Testis (tissue), 5 donors: Measurements from ENCODE around the gene ZNF330. TPM values are rescaled to one million over a fixed set of nuclear protein-coding genes. Genes with fewer than 3 reads are reported as not detected.

Experiments used
- DNase-seq: peaks from one replicate; pipeline ENCODE4 v3.0.0-alpha.2; 2019
- H3K27ac ChIP-seq, 2 donors: fragments of 200-600 bp; sonication (generic); one replicate each; pipeline ENCODE4 v1.5.1; 2019
- H3K27me3 ChIP-seq: fragments of 200-600 bp; sonication (generic); one replicate; pipeline ENCODE4 v1.5.1; 2019
- H3K36me3 ChIP-seq: fragments of 200-600 bp; sonication (generic); one replicate; pipeline ENCODE4 v1.5.1; 2017; ENCODE audit warnings: low read depth; ENCODE audit errors: missing control alignments
- H3K4me1 ChIP-seq: fragments of 200-600 bp; sonication (generic); one replicate; pipeline ENCODE4 v1.5.1; 2019
- H3K4me3 ChIP-seq, 2 donors: fragments of 200-600 bp; sonication (generic); one replicate each; pipeline ENCODE4 v1.5.1; 2017 to 2019
- H3K9me3 ChIP-seq: fragments of 200-600 bp; sonication (generic); one replicate; pipeline ENCODE4 v1.5.1; 2017
- CTCF ChIP-seq, 3 experiments: fragments of 450-650 bp in 2 of 3; fragments of 200-600 bp in 1 of 3; sonication (generic) in 1 of 3; IDR thresholded peaks; one replicate each; pipeline ENCODE4 v1.5.1; 2016 to 2019; ENCODE audit warnings: antibody characterized with exemption in 3 of 3, mild to moderate bottlenecking in 2 of 3, moderate library complexity in 1 of 3
- POLR2A ChIP-seq: fragments of 450-650 bp; IDR thresholded peaks from one replicate; pipeline ENCODE4 v1.6.1; 2017; ENCODE audit warnings: antibody characterized with exemption, mild to moderate bottlenecking, moderate library complexity
- WGBS, 2 donors: methylation state at CpG; one replicate each; pipeline ENCODE4 v1.1.5; 2018; 5-methylcytosine and 5-hydroxymethylcytosine counted together
- intact Hi-C: fragments of 100-400 bp; cut with DNase I; formaldehyde crosslinking; loops from one replicate; pipeline ENCODE4 v1.15.1; 2023; ENCODE audit warnings: low total_unique reads
- long read RNA-seq, 2 donors: transcript quantifications; one replicate each; lab custom pipeline, GENCODE V29; 2026
- polyA plus RNA-seq: library from polyadenylated mRNA; stranded (reverse); fragments of 350-450 nt; fragmentation: Illumina TruSeq; extraction: RNeasy Lipid Tissue Mini Kit (QIAGEN cat#74804); gene quantifications from one replicate; pipeline ENCODE4 v1.2.3, GENCODE V29; 2014; ENCODE audit warnings: low read depth, low replicate concordance; ENCODE audit not compliant: insufficient read depth
- total RNA-seq, 2 donors: library from RNA; depleted of rRNA; stranded (reverse); fragments of >200 nt; gene quantifications; one replicate each; pipeline ENCODE4 v1.2.3, GENCODE V29; 2016

The ZNF330 gene
- 10 to 100 TPM; 20.6 to 22.8 TPM for total RNA-seq
- 42.0 TPM for polyA plus RNA-seq
- long read RNA-seq, donor 1, partial matches to known transcripts: 0 of 2 reads
- long read RNA-seq, donor 1, other reads (novel, unspliced or antisense): 0 of 2 reads
- long read RNA-seq, donor 2, partial matches to known transcripts: 10 of 10 reads
- long read RNA-seq, donor 2, other reads (novel, unspliced or antisense): 0 of 10 reads

GRCh38 chr4:141220691-141221659 is at the start of gene ZNF330:
ZNF330 (plus strand) TSS chr4:141220895; CDS start chr4:141222372, 1,477 bp downstream.
- peak within 1 kb of the TSS; percentile 91 to 96 for H3K27ac ChIP-seq
- intact Hi-C loops: no loop called here
- peak in 1 of 3 experiments; percentile 11 for TF ChIP-seq CTCF (IDR thresholded peaks at IDR 0.05)
- TF ChIP-seq POLR2A: peak; percentile 89
- WGBS, 2 donors: 0 to 1% methylated on average over 50 to 53 of the region's 57 CpGs
- H3K36me3 ChIP-seq: no peaks in the 10 kb centered on the region
- no peaks in the 10 kb centered on the region for H3K9me3 ChIP-seq
- peak; percentile 95 for DNase-seq
- H3K4me1 ChIP-seq: peaks cover 4% of the 10 kb centered on the region
- peak within 1 kb of the TSS; percentile 93 to 98 for H3K4me3 ChIP-seq
- no peaks in the 10 kb centered on the region for H3K27me3 ChIP-seq

- intact Hi-C loops: no loop called here
- 61 to 80% methylated on average over 1 of the region's 1 CpG for WGBS, 2 donors
- Histone ChIP-seq H3K4me3 (no peak overlapping the region), H3K27ac (no peak overlapping the region), H3K27me3 (no peaks in the 10 kb centered on the region), H3K36me3 (no peaks in the 10 kb centered on the region), H3K9me3 (no peaks in the 10 kb centered on the region), H3K4me1 (no peaks in the 10 kb centered on the region)
- TF ChIP-seq POLR2A (no peak), CTCF (IDR thresholded peaks at IDR 0.05) (no peak)
- no peak for DNase-seq
Observed at GRCh38 chr4:141174457-141174856, 46.2 kb upstream of the ZNF330 start.

GRCh38 chr4:141177171-141177570 is 43.5 kb upstream of the ZNF330 start:
- intact Hi-C loops: no loop called here
- no peak overlapping the region for H3K4me3 ChIP-seq
- H3K27ac ChIP-seq: no peak overlapping the region
- H3K36me3 ChIP-seq: no peaks in the 10 kb centered on the region
- H3K9me3 ChIP-seq: no peaks in the 10 kb centered on the region
- WGBS, 2 donors: 43 to 67% methylated on average over 1 of the region's 1 CpG
- no peaks in the 10 kb centered on the region for H3K27me3 ChIP-seq
- no peaks in the 10 kb centered on the region for H3K4me1 ChIP-seq
- TF ChIP-seq CTCF (IDR thresholded peaks at IDR 0.05): no peak
- TF ChIP-seq POLR2A: no peak
- no peak for DNase-seq

- Histone ChIP-seq H3K27ac (no peak overlapping the region), H3K36me3 (no peaks in the 10 kb centered on the region), H3K4me1 (no peaks in the 10 kb centered on the region), H3K27me3 (no peaks in the 10 kb centered on the region), H3K4me3 (no peak overlapping the region), H3K9me3 (no peaks in the 10 kb centered on the region)
- no peak for DNase-seq
- no peak for TF ChIP-seq CTCF (IDR thresholded peaks at IDR 0.05)
- no peak for TF ChIP-seq POLR2A
- intact Hi-C loops: no loop called here
- WGBS, 2 donors: 43 to 48% methylated on average over 8 of the region's 8 CpGs
Observed at GRCh38 chr4:141179474-141180373, 41.0 kb upstream of the ZNF330 start.
